ENCODE results near the gene S100Z. TPM values are rescaled to one million over a fixed set of nuclear protein-coding genes. Genes with fewer than 3 reads are reported as not detected.
"Not testable (repeated sequence)": the region's sequence is repeated elsewhere in the genome, so short reads cannot be mapped to it uniquely, and the experiment has no call there.

Gene S100Z
- total RNA-seq, 2 donors from 2014 or later: 0.31 TPM; not detected in 1

GRCh38 chr5:76941000-76941399, 91.2 kb downstream of the S100Z start:
- intact Hi-C loops (cut with DNase I, micrococcal nuclease): no loop called here
- no peak for ATAC-seq
- no peak for DNase-seq

- ATAC-seq: no peak
- intact Hi-C loops (cut with DNase I, micrococcal nuclease): no loop called here
Measured at GRCh38 chr5:76941442-76941841, 91.6 kb downstream of the S100Z start.

GRCh38 chr5:76942581-76942980, 92.8 kb downstream of the S100Z start:
- DNase-seq (no peak), ATAC-seq (no peak)
- intact Hi-C loops (cut with DNase I, micrococcal nuclease): no loop called here

More at GRCh38 chr5:76941442-76941841, 91.6 kb downstream of the S100Z start:
- DNase-seq: no peak

- DNase-seq (no peak), ATAC-seq (no peak)
- intact Hi-C loops (cut with DNase I, micrococcal nuclease): no loop called here
Measured at GRCh38 chr5:76943006-76943405, 93.2 kb downstream of the S100Z start.

- ATAC-seq (no peak), DNase-seq (no peak)
- intact Hi-C loops (cut with DNase I, micrococcal nuclease): no loop called here
Measured at GRCh38 chr5:76944638-76945037, 94.8 kb downstream of the S100Z start.

- DNase-seq; ATAC-seq; intact Hi-C loops (cut with DNase I, micrococcal nuclease): not testable (repeated sequence)
Measured at GRCh38 chr5:76945238-76945637, 95.4 kb downstream of the S100Z start.

- ATAC-seq (no peak), DNase-seq (no peak)
- intact Hi-C loops (cut with DNase I, micrococcal nuclease): no loop called here
Measured at GRCh38 chr5:76946090-76946489, 96.3 kb downstream of the S100Z start.

GRCh38 chr5:76947082-76947503, 97.3 kb downstream of the S100Z start:
- intact Hi-C loops (cut with DNase I, micrococcal nuclease): no loop called here
- ATAC-seq (no peak), DNase-seq (no peak)

- no peak for DNase-seq
- intact Hi-C loops (cut with DNase I, micrococcal nuclease): no loop called here
- no peak for ATAC-seq
Measured at GRCh38 chr5:76952795-76953536, 103.2 kb downstream of the S100Z start, which contains the start of gene CRHBP. TSS of gene CRHBP (plus strand) at chr5:76953045. CDS start at chr5:76953135, 90 bp downstream.

GRCh38 chr5:76953551-76954382, 104.0 kb downstream of the S100Z start:
- DNase-seq: no peak
- no peak for ATAC-seq
- intact Hi-C loops (cut with DNase I, micrococcal nuclease): no loop called here

GRCh38 chr5:76954383-76954763, 104.6 kb downstream of the S100Z start:
- intact Hi-C loops (cut with DNase I, micrococcal nuclease): no loop called here
- no peak for ATAC-seq

GRCh38 chr5:76956033-76956432, 106.2 kb downstream of the S100Z start:
- intact Hi-C loops (cut with DNase I, micrococcal nuclease): no loop called here
- ATAC-seq (no peak), DNase-seq (no peak)

More at GRCh38 chr5:76954383-76954763, 104.6 kb downstream of the S100Z start:
- no peak for DNase-seq

GRCh38 chr5:76958991-76959767, 109.4 kb downstream of the S100Z start:
- no peak for ATAC-seq
- DNase-seq: no peak

GRCh38 chr5:76960004-76960625, 110.3 kb downstream of the S100Z start:
- intact Hi-C loops (cut with DNase I, micrococcal nuclease): no loop called here
- no peak for DNase-seq
- no peak for ATAC-seq

More at GRCh38 chr5:76958991-76959767, 109.4 kb downstream of the S100Z start:
- intact Hi-C loops (cut with DNase I, micrococcal nuclease): no loop called here

- intact Hi-C loops (cut with DNase I, micrococcal nuclease): no loop called here
- ATAC-seq (no peak), DNase-seq (no peak)
Measured at GRCh38 chr5:76964060-76964459, 114.2 kb downstream of the S100Z start.
